Spinal cord (tissue), 10 donors: ENCODE results near the gene PLA2G4C. TPM values are rescaled to one million over a fixed set of nuclear protein-coding genes. Genes with fewer than 3 reads are reported as not detected.
A peak's percentile ranks its signal among the peaks of the same experiment; 100 is the strongest.

Source experiments
- DNase-seq, 6 donors: peaks; one replicate each; pipeline versions ENCODE4 v3.0.0 to v3.0.0-alpha.2; 2013 to 2015; ENCODE audit warnings: low spot score in 6 of 6, low read depth in 4 of 6
- H3K27ac ChIP-seq: one replicate; pipeline ENCODE4 v1.5.1; 2013; ENCODE audit warnings: low read depth, low read length, control low read depth
- H3K27me3 ChIP-seq: one replicate; pipeline ENCODE4 v1.6.1; 2013; ENCODE audit warnings: low read length; ENCODE audit not compliant: control insufficient read depth, insufficient read depth
- H3K36me3 ChIP-seq: one replicate; pipeline ENCODE4 v1.6.1; 2013; ENCODE audit warnings: low read length; ENCODE audit not compliant: control insufficient read depth, insufficient read depth
- H3K4me1 ChIP-seq: one replicate; pipeline ENCODE4 v1.6.1; 2013; ENCODE audit warnings: low read length; ENCODE audit not compliant: control insufficient read depth, insufficient read depth
- H3K4me3 ChIP-seq: one replicate; pipeline ENCODE4 v1.5.1; 2013; ENCODE audit warnings: low read depth, low read length, control low read depth
- H3K9me3 ChIP-seq: one replicate; pipeline ENCODE4 v1.6.1; 2013; ENCODE audit warnings: low read length; ENCODE audit not compliant: control insufficient read depth, insufficient read depth
- WGBS: methylation state at CpG from one replicate; pipeline ENCODE4 v1.1.5; 2013; ENCODE audit warnings: missing lambda C conversion rate; ENCODE audit not compliant: insufficient coverage; 5-methylcytosine and 5-hydroxymethylcytosine counted together
- polyA plus RNA-seq, 2 donors: library from polyadenylated mRNA; unstranded; fragments of 120-200 nt; gene quantifications; one replicate each; pipeline ENCODE4 v1.2.1, GENCODE V29; 2013; ENCODE audit not compliant: insufficient read length in 2 of 2
- total RNA-seq, 2 donors: library from RNA; depleted of rRNA in 1 of 2; stranded (reverse); fragments of 120-200 nt in 1 of 2; fragments of >200 nt in 1 of 2; gene quantifications; one replicate each; pipeline versions ENCODE4 v1.2.3 to v1.2.4, GENCODE V29; 2013 to 2014
- donor health status: healthy.

The PLA2G4C gene
- total and polyA plus RNA-seq, 4 donors, result 10.4 to 24.8 (median 14.2) TPM

- 90% methylated on average over 1 of the region's 2 CpGs for WGBS
- H3K27me3 ChIP-seq, result no peaks in the 10 kb centered on the region
- H3K4me1 ChIP-seq, result no peaks in the 10 kb centered on the region
- H3K4me3 ChIP-seq, result no peak overlapping the region
- no peak overlapping the region for H3K27ac ChIP-seq
- DNase-seq, result no peak
- no peaks in the 10 kb centered on the region for H3K36me3 ChIP-seq
- no peaks in the 10 kb centered on the region for H3K9me3 ChIP-seq
These were observed 68.6 kb downstream of the PLA2G4C start for GRCh38 chr19:48041877-48042580.

GRCh38 chr19:48036765-48037164, 73.9 kb downstream of the PLA2G4C start:
- H3K27me3 ChIP-seq, result no peaks in the 10 kb centered on the region
- H3K36me3 ChIP-seq, result no peaks in the 10 kb centered on the region
- DNase-seq, result no peak
- H3K9me3 ChIP-seq, result no peaks in the 10 kb centered on the region
- no peak overlapping the region for H3K4me3 ChIP-seq
- H3K27ac ChIP-seq, result no peak overlapping the region
- no CpG with 5 or more reads among the region's 2 CpGs for WGBS
- no peaks in the 10 kb centered on the region for H3K4me1 ChIP-seq

- Histone ChIP-seq H3K27ac (no peak overlapping the region), H3K4me1 (no peaks in the 10 kb centered on the region), H3K4me3 (no peak overlapping the region), H3K9me3 (no peaks in the 10 kb centered on the region), H3K36me3 (no peaks in the 10 kb centered on the region), H3K27me3 (peaks cover 2% of the 10 kb centered on the region)
- 87% methylated on average over 4 of the region's 5 CpGs for WGBS
- DNase-seq, result no peak
These were observed 77.0 kb downstream of the PLA2G4C start for GRCh38 chr19:48033604-48034003.

- Histone ChIP-seq H3K27ac (no peak overlapping the region), H3K36me3 (no peaks in the 10 kb centered on the region), H3K4me1 (no peaks in the 10 kb centered on the region), H3K9me3 (no peaks in the 10 kb centered on the region), H3K4me3 (no peak overlapping the region), H3K27me3 (peaks cover 2% of the 10 kb centered on the region)
- no peak for DNase-seq
- WGBS, result 69% methylated on average over 5 of the region's 10 CpGs
These were observed 80.5 kb downstream of the PLA2G4C start for GRCh38 chr19:48030073-48030472.

GRCh38 chr19:48029431-48029830, 81.2 kb downstream of the PLA2G4C start:
- WGBS, result 71% methylated on average over 7 of the region's 7 CpGs
- peaks cover 2% of the 10 kb centered on the region for H3K27me3 ChIP-seq

GRCh38 chr19:48025480-48025879, 85.1 kb downstream of the PLA2G4C start:
- Histone ChIP-seq H3K4me3 (no peak overlapping the region), H3K36me3 (no peaks in the 10 kb centered on the region), H3K4me1 (no peaks in the 10 kb centered on the region), H3K27ac (no peak overlapping the region), H3K27me3 (no peaks in the 10 kb centered on the region), H3K9me3 (no peaks in the 10 kb centered on the region)
- 68% methylated on average over 2 of the region's 3 CpGs for WGBS
- DNase-seq, result no peak

More at GRCh38 chr19:48029431-48029830, 81.2 kb downstream of the PLA2G4C start:
- Histone ChIP-seq H3K27ac (no peak overlapping the region), H3K4me3 (no peak overlapping the region), H3K4me1 (no peaks in the 10 kb centered on the region), H3K9me3 (no peaks in the 10 kb centered on the region), H3K36me3 (no peaks in the 10 kb centered on the region)
- DNase-seq, result peak in 1 of 6 donors; percentile 2

- Histone ChIP-seq H3K4me3 (no peak overlapping the region), H3K9me3 (no peaks in the 10 kb centered on the region), H3K27ac (no peak overlapping the region), H3K27me3 (no peaks in the 10 kb centered on the region), H3K4me1 (no peaks in the 10 kb centered on the region), H3K36me3 (no peaks in the 10 kb centered on the region)
- WGBS, result no CpG with 5 or more reads among the region's 3 CpGs
- DNase-seq, result no peak
These were observed 87.1 kb downstream of the PLA2G4C start for GRCh38 chr19:48023518-48023917.

- H3K9me3 ChIP-seq, result no peaks in the 10 kb centered on the region
- H3K4me1 ChIP-seq, result no peaks in the 10 kb centered on the region
- H3K36me3 ChIP-seq, result no peaks in the 10 kb centered on the region
These were observed 87.6 kb downstream of the PLA2G4C start for GRCh38 chr19:48023011-48023410.

GRCh38 chr19:48020686-48021085, 89.9 kb downstream of the PLA2G4C start:
- H3K27ac ChIP-seq, result no peak overlapping the region
- no CpG with 5 or more reads among the region's 3 CpGs for WGBS
- no peaks in the 10 kb centered on the region for H3K36me3 ChIP-seq
- H3K4me1 ChIP-seq, result no peaks in the 10 kb centered on the region
- no peak overlapping the region for H3K4me3 ChIP-seq
- no peaks in the 10 kb centered on the region for H3K9me3 ChIP-seq
- no peaks in the 10 kb centered on the region for H3K27me3 ChIP-seq
- DNase-seq, result no peak

More at GRCh38 chr19:48023011-48023410, 87.6 kb downstream of the PLA2G4C start:
- no peak for DNase-seq
- no peak overlapping the region for H3K4me3 ChIP-seq
- H3K27ac ChIP-seq, result no peak overlapping the region
- no peaks in the 10 kb centered on the region for H3K27me3 ChIP-seq
- 66% methylated on average over 2 of the region's 2 CpGs for WGBS
